A549 (cell line): ENCODE data around the gene PIGL. TPM values are rescaled to one million over a fixed set of nuclear protein-coding genes. Genes with fewer than 3 reads are reported as not detected.
"Not testable (repeated sequence)": the region's sequence is repeated elsewhere in the genome, so short reads cannot be mapped to it uniquely, and the experiment has no call there.

ENCODE experiments used
- ATAC-seq, 2 experiments: fragments of 200-7000 bp in 1 of 2; fragments of >200 bp in 1 of 2; cut with Nextera tagmentation in 1 of 2; cut with Tn5 transposase in 1 of 2; 3 replicates each; pipeline versions ENCODE4 v1.8.0 to v1.9.1; 2018 to 2020; ENCODE audit warnings: mild to moderate bottlenecking in 1 of 2, moderate library complexity in 1 of 2
- CTCF ChIA-PET: fragments of 300-600 bp; sonication (Branson Sonifier 250); formaldehyde crosslinking; extraction: SDS; loops from one replicate; lab custom pipeline; 2021; ENCODE audit warnings: antibody characterized with exemption, inconsistent platforms; lab: Yijun Ruan, JAX
- POLR2A ChIA-PET: fragments of 350-600 bp; formaldehyde crosslinking; extraction: SDS; loops from one replicate; lab custom pipeline; 2021; ENCODE audit warnings: antibody characterized with exemption, inconsistent platforms; lab: Yijun Ruan, JAX
- DNase-seq, 2 experiments: peaks; one replicate each; pipeline versions ENCODE4 v3.0.0 to v3.0.0-alpha.2; 2011 to 2016; ENCODE audit warnings: low read depth in 1 of 2, low spot score in 1 of 2
- FAIRE-seq: peaks from 2 replicates; lab custom pipeline; 2011; peaks lifted over from hg19 to GRCh38; lab: Jason Lieb, UNC
- H3K27ac ChIP-seq, 2 experiments: fragments of >200 bp; sonication (Bioruptor Twin); formaldehyde crosslinking; 3 replicates each; pipeline ENCODE4 v1.5.1; 2016 to 2017
- H3K4me1 ChIP-seq: fragments of >200 bp; sonication (Bioruptor Twin); formaldehyde crosslinking; 3 replicates; pipeline ENCODE4 v1.6.1; 2016
- H3K4me2 ChIP-seq: fragments of >200 bp; sonication (Bioruptor Twin); formaldehyde crosslinking; 3 replicates; pipeline ENCODE4 v1.6.1; 2016
- H3K4me3 ChIP-seq: fragments of >200 bp; sonication (Bioruptor Twin); formaldehyde crosslinking; 3 replicates; pipeline ENCODE4 v1.5.1; 2016
- H3K9me3 ChIP-seq: fragments of >200 bp; sonication (Bioruptor Twin); formaldehyde crosslinking; 3 replicates; pipeline ENCODE4 v1.6.1; 2016
- ATOH8 ChIP-seq: fragments of 250-450 bp; sonication (Bioruptor Pico); IDR thresholded peaks from 2 replicates; pipeline ENCODE4 v1.5.0; 2020; ENCODE audit warnings: low read depth, mild to moderate bottlenecking, moderate library complexity
- CHD4 ChIP-seq: fragments of 200-600 bp; sonication (generic); IDR thresholded peaks from 2 replicates; pipeline ENCODE4 v1.6.1; 2016; ENCODE audit warnings: antibody characterized with exemption, mild to moderate bottlenecking, borderline replicate concordance
- FOSB ChIP-seq: fragments of 250-450 bp; sonication (Bioruptor Pico); IDR thresholded peaks from 2 replicates; pipeline ENCODE4 v1.5.0; 2020; ENCODE audit warnings: mild to moderate bottlenecking, moderate library complexity
- FOSL2 ChIP-seq, 2 experiments: fragments of 450-650 bp in 1 of 2; fragments of >200 bp in 1 of 2; sonication (Bioruptor Twin) in 1 of 2; formaldehyde crosslinking; IDR thresholded peaks; 2 replicates each; pipeline versions ENCODE4 v1.5.0 to v1.6.1; 2016 to 2020; ENCODE audit warnings: mild to moderate bottlenecking in 1 of 2, moderate library complexity in 1 of 2
- FOXS1 ChIP-seq: fragments of 250-450 bp; sonication (Bioruptor Pico); IDR thresholded peaks from 2 replicates; pipeline ENCODE4 v1.5.0; 2020; ENCODE audit warnings: mild to moderate bottlenecking, moderate library complexity
- HDAC2 ChIP-seq: fragments of 200-600 bp; sonication (generic); IDR thresholded peaks from 2 replicates; pipeline ENCODE4 v1.6.1; 2016
- HMGXB4 ChIP-seq: fragments of 250-450 bp; sonication (Bioruptor Pico); IDR thresholded peaks from 2 replicates; pipeline ENCODE4 v1.5.0; 2021; ENCODE audit warnings: mild to moderate bottlenecking, moderate library complexity, borderline replicate concordance
- JUN ChIP-seq, 2 experiments: fragments of >200 bp; sonication (Bioruptor Twin); formaldehyde crosslinking; IDR thresholded peaks; 2 replicates in 1 of 2; 3 replicates in 1 of 2; pipeline ENCODE4 v1.6.1; 2016 to 2017
- KDM5A ChIP-seq: fragments of 200-600 bp; sonication (generic); IDR thresholded peaks from 2 replicates; pipeline ENCODE4 v1.6.1; 2016; ENCODE audit warnings: antibody characterized with exemption, mild to moderate bottlenecking
- MAFK ChIP-seq: fragments of 450-650 bp; IDR thresholded peaks from 2 replicates; pipeline ENCODE4 v1.6.1; 2014; ENCODE audit not compliant: partially characterized antibody
- PBX3 ChIP-seq: IDR thresholded peaks from 2 replicates; pipeline ENCODE4 v1.6.1; 2012
- POLR2A ChIP-seq: IDR thresholded peaks from 2 replicates; pipeline ENCODE4 v1.6.1; 2012; ENCODE audit warnings: mild to moderate bottlenecking, low read length
- RAD21 ChIP-seq, 2 experiments: fragments of >200 bp in 1 of 2; sonication (Bioruptor Twin) in 1 of 2; formaldehyde crosslinking in 1 of 2; IDR thresholded peaks in 1 of 2; conservative IDR thresholded peaks in 1 of 2; 2 replicates in 1 of 2; 3 replicates in 1 of 2; pipeline ENCODE4 v1.6.1; 2012 to 2018; ENCODE audit warnings: inconsistent platforms in 1 of 2
- RARB ChIP-seq: fragments of 250-450 bp; sonication (Bioruptor Pico); IDR thresholded peaks from 2 replicates; pipeline ENCODE4 v1.8.0; 2021; ENCODE audit warnings: mild to moderate bottlenecking, moderate library complexity
- SREBF2 ChIP-seq: fragments of 450-650 bp; IDR thresholded peaks from 2 replicates; pipeline ENCODE4 v1.6.1; 2014; ENCODE audit warnings: mild to moderate bottlenecking, moderate library complexity
- USF2 ChIP-seq: fragments of 450-650 bp; IDR thresholded peaks from 2 replicates; pipeline ENCODE4 v1.6.1; 2014; ENCODE audit warnings: antibody characterized with exemption
- ZNF302 ChIP-seq: fragments of 250-450 bp; sonication (Bioruptor Pico); IDR thresholded peaks from 2 replicates; pipeline ENCODE4 v1.9.0; 2021; ENCODE audit warnings: inconsistent platforms, mild to moderate bottlenecking, moderate library complexity
- WGBS: methylation state at CpG from one replicate; pipeline ENCODE4 v1.1.6; 2017; ENCODE audit errors: missing lambda C conversion rate; 5-methylcytosine and 5-hydroxymethylcytosine counted together
- polyA plus RNA-seq, 4 experiments: library from polyadenylated mRNA; depleted of rRNA in 3 of 4; stranded (reverse); fragments of >200 nt; fragmentation: RNase III in 1 of 4; extraction: RNeasy Plus Mini Kit Qiagen cat#74134 plus additional on column Dnase treatment in 1 of 4; gene quantifications; 2 replicates in 3 of 4; 3 replicates in 1 of 4; pipeline ENCODE4 v1.2.3, GENCODE V29; 2011 to 2017

PIGL gene
- polyA plus RNA-seq, 2 of the 4 experiments (the other 2 are of a cell fraction) = 27.5 to 35.1 TPM

- DNase-seq (no peak), ATAC-seq (no peak; a peak in 1 of 6 replicates), FAIRE-seq (no peak)
- Histone ChIP-seq H3K9me3 (no peaks in the 10 kb centered on the region), H3K27ac (peak overlapping the region; percentile 96 to 97), H3K4me3 (peak overlapping the region; percentile 75)
- ChIA-PET POLR2A (interaction anchor here (0.8 to 4.2 kb wide), 18 partner anchors 8 to 305 kb away, joined by 3 to 57 read pairs (median 5); partner anchors contain the start of genes CENPV and UBB), CTCF (interaction anchor here (0.6 to 7.5 kb wide), 15 partner anchors 8 to 211 kb away, joined by 3 to 69 read pairs (median 3); no protein-coding TSS in a partner anchor)
- TF ChIP-seq POLR2A (0 out of 2 replicates have a peak, but pooled peaks have one; percentile 18), ATOH8 (0 out of 2 replicates have a peak, but pooled peaks have one; percentile 1), HMGXB4 (CRISPR knock-in tag) (no peak), USF2 (no peak), ZNF302 (CRISPR knock-in tag) (no peak), SREBF2 (no peak)
- TF ChIP-seq, all 56 proteins: peak for 2
- WGBS = 49% methylated on average over 22 of the region's 22 CpGs
- peaks cover 34% of the 10 kb centered on the region for H3K4me1 ChIP-seq
- peak overlapping the region; percentile 81 for H3K4me2 ChIP-seq
These were observed 1.1 kb upstream of the PIGL start for GRCh38 chr17:16215965-16216316.

- not testable (repeated sequence) for FAIRE-seq, H3K9me3 ChIP-seq, DNase-seq, ATAC-seq
- Histone ChIP-seq H3K4me2 (peak overlapping the region; percentile 81), H3K27ac (peak overlapping the region; percentile 96 to 97), H3K4me1 (peaks cover 31% of the 10 kb centered on the region), H3K4me3 (peak overlapping the region; percentile 75)
- ChIA-PET POLR2A (interaction anchor here (0.5 to 4.2 kb wide), 21 partner anchors 8 to 222 kb away, joined by 3 to 57 read pairs (median 4); partner anchors contain the start of genes CENPV and UBB), CTCF (interaction anchor here (0.6 to 7.5 kb wide), 15 partner anchors 7 to 211 kb away, joined by 3 to 69 read pairs (median 4); partner anchors contain the start of gene CENPV)
- WGBS = 84% methylated on average over 38 of the region's 38 CpGs
- peak; percentile 74; the same call in 1 of the 2 replicates for TF ChIP-seq CHD4
- TF ChIP-seq, all 56 proteins: peak for 1; not testable (repeated sequence) for 55
These were observed 539 bp upstream of the PIGL start for GRCh38 chr17:16216341-16217001.

GRCh38 chr17:16222406-16222805 is 5.4 kb downstream of the PIGL start:
- Histone ChIP-seq H3K4me3 (no peak overlapping the region), H3K9me3 (no peaks in the 10 kb centered on the region), H3K27ac (peak overlapping the region in 1 of 2 experiments; percentile 56; a peak in 3 of 6 replicates), H3K4me2 (peak overlapping the region; percentile 10; the same call in 2 of the 3 replicates), H3K4me1 (peaks cover 19% of the 10 kb centered on the region)
- DNase-seq = no peak
- no peak for TF ChIP-seq FOXS1 (CRISPR knock-in tag)
- no peak for TF ChIP-seq RARB (CRISPR knock-in tag)
- TF ChIP-seq KDM5A = no peak
- TF ChIP-seq JUN (IDR thresholded peaks at IDR 0.05) = no peak
- TF ChIP-seq HDAC2 = no peak
- TF ChIP-seq PBX3 = no peak
- TF ChIP-seq FOSB (CRISPR knock-in tag) = no peak
- TF ChIP-seq MAFK = no peak
- no peak for TF ChIP-seq RAD21 (conservative IDR thresholded peaks at IDR 0.05 in 1 of 2, IDR thresholded peaks at IDR 0.05 in 1 of 2)
- no peak for TF ChIP-seq FOSL2 (IDR thresholded peaks at IDR 0.05)
- TF ChIP-seq FOSL2 (CRISPR knock-in tag; IDR thresholded peaks at IDR 0.05) = no peak
- no peak for ATAC-seq
- FAIRE-seq = no peak
- WGBS = 90% methylated on average over 3 of the region's 3 CpGs
- ChIA-PET POLR2A (interaction anchor here (0.6 to 1.3 kb wide), 3 partner anchors 64 to 99 kb away, joined by 3 to 5 read pairs (median 3); no protein-coding TSS in a partner anchor), CTCF (interaction anchor here (0.6 to 4.1 kb wide), 9 partner anchors 9 to 1825 kb away, joined by 3 to 16 read pairs (median 4); no protein-coding TSS in a partner anchor)

GRCh38 chr17:16229912-16230561 is 13.0 kb downstream of the PIGL start:
- not testable (repeated sequence) for H3K4me3 ChIP-seq, H3K4me1 ChIP-seq, H3K4me2 ChIP-seq, H3K27ac ChIP-seq, DNase-seq, ATAC-seq, H3K9me3 ChIP-seq
- 93% methylated on average over 8 of the region's 8 CpGs for whole genome bisulfite sequencing
- POLR2A ChIA-PET = interaction anchor here (0.7 to 2.5 kb wide), 2 partner anchors 13 to 15 kb away, joined by 3 to 14 read pairs; partner anchors contain the start of genes NCOR1 and PIGL
- CTCF ChIA-PET = interaction anchor here (1.6 kb wide), 1 partner anchor 134 kb away, joined by 5 read pairs; no protein-coding TSS in a partner anchor
- peak; percentile 18 for FAIRE-seq
